Left renal pelvis (tissue), 4 donors: ENCODE data around the gene LRRN4CL. TPM values are rescaled to one million over a fixed set of nuclear protein-coding genes. Genes with fewer than 3 reads are reported as not detected.

Experiments
- DNase-seq, 4 donors: peaks; one replicate each; pipeline ENCODE4 v3.0.0-alpha.2; 2013; ENCODE audit warnings: low read depth in 4 of 4, low spot score in 3 of 4
- polyA plus RNA-seq, 4 donors: library from polyadenylated mRNA; unstranded; fragments of 120-200 nt; gene quantifications; one replicate each; pipeline ENCODE4 v1.2.1, GENCODE V29; 2013; ENCODE audit not compliant: insufficient read length in 4 of 4

The LRRN4CL gene
- polyA plus RNA-seq, 4 donors = 0.92 to 9.5 (median 1.4) TPM

DNA sequence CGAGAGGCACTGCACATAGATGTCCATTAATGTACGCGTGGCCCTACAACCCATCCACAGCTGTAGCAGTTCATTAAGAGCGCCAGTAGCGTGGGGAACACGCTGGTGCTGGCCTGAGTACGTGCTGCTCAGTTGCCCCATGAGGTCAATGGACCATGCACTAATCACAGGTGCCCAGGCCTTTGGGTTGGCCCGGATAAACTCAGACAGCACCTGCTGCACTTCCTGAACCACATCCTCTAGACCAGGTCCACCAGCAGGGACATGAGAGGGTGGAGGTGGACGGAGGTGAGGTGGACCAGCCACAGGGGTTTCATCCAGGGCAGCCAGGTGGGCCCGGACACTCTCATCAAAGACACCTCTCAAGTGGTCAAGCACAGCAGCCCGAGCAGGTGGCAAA lies 39.8 kb downstream of the LRRN4CL start:
- no peak for DNase-seq

DNA sequence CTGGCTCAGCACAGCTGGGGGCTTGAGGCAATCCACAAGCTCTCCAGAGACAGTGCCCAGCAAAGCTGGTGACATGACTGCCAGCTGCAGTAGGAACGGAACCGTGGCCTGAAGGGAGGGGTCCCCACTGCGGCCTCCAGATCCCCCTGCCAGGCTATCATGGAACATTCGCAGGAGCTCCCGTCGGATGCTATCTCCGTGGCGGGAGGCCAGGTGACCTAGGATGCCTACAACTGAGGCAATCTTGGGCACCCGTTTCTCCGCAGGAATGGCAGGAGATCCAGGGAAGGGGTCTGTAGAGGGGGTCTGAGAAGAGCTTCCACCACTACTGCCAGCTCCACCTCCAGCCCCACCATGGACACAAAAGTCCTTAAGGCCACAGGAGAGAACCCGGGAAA lies 40.4 kb downstream of the LRRN4CL start:
- DNase-seq = no peak

DNA sequence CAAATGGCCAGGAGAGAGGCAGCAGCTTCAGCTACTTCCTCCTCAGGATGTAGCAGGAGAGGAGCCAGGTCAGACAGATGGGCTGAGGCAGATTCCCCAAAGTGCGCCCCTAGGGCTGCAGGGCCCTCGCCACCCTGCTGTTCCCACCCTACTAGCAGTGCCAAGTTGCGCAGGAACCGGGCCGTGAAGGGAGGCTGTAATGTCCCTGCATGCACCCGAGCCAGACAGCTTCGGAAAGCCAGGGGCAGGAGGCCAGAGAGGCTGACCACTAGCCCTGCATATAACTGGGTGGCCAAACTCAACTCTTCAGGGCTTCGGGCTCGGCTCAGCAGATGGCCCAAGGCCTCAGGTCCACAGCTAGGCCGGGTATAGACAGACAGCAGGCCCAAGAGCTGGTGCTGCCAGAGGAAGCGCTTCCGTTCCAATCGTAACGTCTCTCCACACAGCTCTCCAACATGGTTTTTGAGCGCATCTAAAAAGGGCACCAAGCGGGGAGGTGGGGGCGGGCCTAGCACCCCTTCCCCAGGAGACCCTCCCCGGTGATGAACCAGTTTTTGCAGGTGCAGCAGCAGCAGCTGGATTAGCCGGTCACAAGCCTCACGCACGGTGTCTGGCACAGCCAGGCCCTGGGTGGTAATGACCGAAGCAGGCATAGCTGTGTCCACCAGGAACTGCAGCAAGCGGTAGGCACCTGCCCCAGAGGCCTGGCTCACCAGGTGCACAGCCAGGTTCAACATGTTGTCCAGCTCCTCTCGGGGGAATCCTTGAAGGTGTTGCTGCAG lies 41.0 kb downstream of the LRRN4CL start:
- DNase-seq = no peak

DNA sequence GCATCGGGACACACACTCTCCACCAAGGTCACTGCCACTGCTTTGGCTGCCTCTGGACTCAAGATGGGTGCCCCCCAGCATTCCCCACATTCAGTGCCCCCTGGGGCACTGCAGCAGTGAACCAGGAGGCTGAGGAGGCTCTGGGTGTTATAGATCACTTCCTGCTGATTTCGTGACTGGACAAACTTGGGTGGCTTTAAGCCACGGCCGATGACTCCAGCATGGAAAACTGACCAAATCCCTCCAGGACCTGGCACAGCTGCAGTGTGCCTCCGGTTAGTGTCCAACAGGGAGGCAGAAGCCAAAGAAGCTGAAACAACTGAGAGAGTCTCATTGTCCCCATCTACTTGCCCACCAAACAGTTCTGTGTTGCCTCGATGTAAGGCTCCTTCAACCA lies 41.7 kb downstream of the LRRN4CL start:
- no peak for DNase-seq

DNA sequence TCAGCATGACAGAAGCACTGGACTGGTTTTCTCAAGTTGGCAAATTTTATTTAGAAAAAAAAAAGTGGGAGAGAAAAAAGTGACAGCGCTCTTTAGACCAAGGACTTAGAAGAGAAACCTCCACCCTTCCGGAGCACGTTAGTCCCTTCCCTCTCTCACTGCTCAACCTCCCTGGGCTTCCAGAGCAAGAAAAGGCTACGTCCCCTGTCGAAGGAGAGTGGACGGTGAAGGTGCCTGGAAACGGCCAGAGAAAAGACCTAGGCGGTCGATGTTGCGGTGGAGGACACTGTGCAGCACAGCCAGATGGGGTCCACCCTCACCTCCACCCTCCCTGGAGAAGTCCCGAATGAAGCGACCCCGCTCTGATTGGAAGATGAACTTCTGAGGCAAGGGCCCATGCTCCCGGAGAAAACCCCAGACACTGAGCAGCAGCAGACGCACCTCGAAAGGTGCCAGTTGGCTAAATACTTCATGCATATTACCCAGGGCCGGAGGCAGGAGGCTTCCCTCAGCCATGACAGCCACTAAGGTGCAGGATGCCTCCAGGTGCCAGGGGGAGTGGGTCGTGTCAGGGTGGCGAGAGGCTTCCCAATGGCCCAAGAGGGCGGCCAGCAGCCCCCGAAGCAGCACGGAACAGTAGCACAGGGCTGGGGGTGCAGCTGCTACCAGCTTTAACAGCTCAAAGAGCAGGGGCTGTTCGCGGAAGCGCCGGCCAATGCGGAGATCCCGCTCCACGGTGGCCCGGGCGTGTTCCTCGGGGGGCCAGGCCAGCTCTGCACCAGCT lies 42.3 kb downstream of the LRRN4CL start:
- DNase-seq = no peak

- peak; percentile 89 to 97 (median 96) for DNase-seq
Observed at GRCh38 chr11:62645946-62646824, 43.1 kb downstream of the LRRN4CL start, which contains the start of gene GANAB. TSS of gene GANAB (minus strand) at chr11:62646613. CDS start at chr11:62646599, 14 bp downstream.

GRCh38 chr11:62645671-62645945 lies 43.7 kb downstream of the LRRN4CL start:
- DNase-seq = no peak

GRCh38 chr11:62644220-62644619 lies 45.1 kb downstream of the LRRN4CL start:
- no peak for DNase-seq

Other genes starting within 250 kb of the LRRN4CL start
- gene AHNAK, start 142.7 kb downstream of the LRRN4CL start, polyA plus RNA-seq = 100 to 1,000 TPM; 189 to 439 (median 222) TPM
- gene EEF1G, start 115.6 kb downstream of the LRRN4CL start, polyA plus RNA-seq = 1,000 to 10,000 TPM; 1,909 to 2,321 (median 2,191) TPM
- 10 to 100 TPM; 18.7 to 25.0 (median 21.1) TPM for gene TUT1, start 98.0 kb downstream of the LRRN4CL start, polyA plus RNA-seq
- 100 to 1,000 TPM in 1 of 4 donors, 10 to 100 TPM in 3; 83.7 to 106 (median 94.6) TPM for gene MTA2, start 87.7 kb downstream of the LRRN4CL start, polyA plus RNA-seq
- 10 to 100 TPM; 31.8 to 42.3 (median 38.6) TPM for gene EML3, start 76.8 kb downstream of the LRRN4CL start, polyA plus RNA-seq
- gene ROM1, start 76.3 kb downstream of the LRRN4CL start, polyA plus RNA-seq = 1 to 10 TPM; 3.1 to 6.9 (median 3.6) TPM
- gene B3GAT3, start 67.5 kb downstream of the LRRN4CL start, polyA plus RNA-seq = 10 to 100 TPM; 27.2 to 49.9 (median 29.8) TPM
- gene GANAB, start 42.9 kb downstream of the LRRN4CL start, polyA plus RNA-seq = 100 to 1,000 TPM; 363 to 404 (median 379) TPM
- 10 to 100 TPM; 15.7 to 21.6 (median 18.1) TPM for gene INTS5, start 36.2 kb downstream of the LRRN4CL start, polyA plus RNA-seq
- 10 to 100 TPM; 44.7 to 64.6 (median 53.5) TPM for gene C11orf98, start 24.3 kb downstream of the LRRN4CL start, polyA plus RNA-seq
- gene CSKMT, start 24.2 kb downstream of the LRRN4CL start, polyA plus RNA-seq = 1 to 10 TPM; 4.4 to 6.6 (median 6.0) TPM
- 10 to 100 TPM in 1 of 4 donors, 1 to 10 TPM in 3; 6.0 to 12.6 (median 7.6) TPM for gene UQCC3, start 17.9 kb downstream of the LRRN4CL start, polyA plus RNA-seq
- gene LBHD1, start 17.3 kb downstream of the LRRN4CL start, polyA plus RNA-seq = 1 to 10 TPM; 5.6 to 8.5 (median 6.1) TPM
- gene UBXN1, start 10.5 kb downstream of the LRRN4CL start, polyA plus RNA-seq = 100 to 1,000 TPM; 109 to 166 (median 156) TPM
- gene BSCL2, start 17.9 kb upstream of the LRRN4CL start, polyA plus RNA-seq = 10 to 100 TPM; 48.7 to 71.0 (median 56.2) TPM
- gene GNG3, start 18.1 kb upstream of the LRRN4CL start, polyA plus RNA-seq = 1 to 10 TPM; 1.5 to 2.4 (median 1.9) TPM
- gene HNRNPUL2, start 37.9 kb upstream of the LRRN4CL start, polyA plus RNA-seq = 10 to 100 TPM; 71.1 to 91.1 (median 84.8) TPM
- gene TTC9C, start 39.0 kb upstream of the LRRN4CL start, polyA plus RNA-seq = 10 to 100 TPM; 38.8 to 46.5 (median 44.0) TPM
- 1 to 10 TPM; 3.9 to 8.9 (median 7.6) TPM for gene ZBTB3, start 64.6 kb upstream of the LRRN4CL start, polyA plus RNA-seq
- gene POLR2G, start 72.0 kb upstream of the LRRN4CL start, polyA plus RNA-seq = 100 to 1,000 TPM; 102 to 155 (median 145) TPM
- 10 to 100 TPM; 19.8 to 43.2 (median 26.6) TPM for gene TAF6L, start 81.9 kb upstream of the LRRN4CL start, polyA plus RNA-seq
- 10 to 100 TPM; 38.8 to 68.4 (median 63.9) TPM for gene TMEM179B, start 97.9 kb upstream of the LRRN4CL start, polyA plus RNA-seq
- 10 to 100 TPM; 19.4 to 31.0 (median 23.3) TPM for gene TMEM223, start 102.5 kb upstream of the LRRN4CL start, polyA plus RNA-seq
- 100 to 1,000 TPM; 109 to 125 (median 121) TPM for gene NXF1, start 115.9 kb upstream of the LRRN4CL start, polyA plus RNA-seq
- 10 to 100 TPM; 53.3 to 57.3 (median 55.5) TPM for gene STX5, start 142.5 kb upstream of the LRRN4CL start, polyA plus RNA-seq
- under 1 TPM in 3 of 4 donors, not detected in 1; 0.32 to 0.63 (median 0.38) TPM for gene TEX54, start 143.3 kb upstream of the LRRN4CL start, polyA plus RNA-seq
- 10 to 100 TPM; 30.2 to 50.4 (median 35.3) TPM for gene WDR74, start 150.1 kb upstream of the LRRN4CL start, polyA plus RNA-seq
- 100 to 1,000 TPM in 3 of 4 donors, 10 to 100 TPM in 1; 81.0 to 207 (median 159) TPM for gene SLC3A2, start 191.4 kb upstream of the LRRN4CL start, polyA plus RNA-seq
- under 1 TPM in 2 of 4 donors, not detected in 2; 0.05 to 0.40 TPM for gene CHRM1, start 231.8 kb upstream of the LRRN4CL start, polyA plus RNA-seq